Subcutaneous abdominal adipose tissue (tissue), 5 donors: ENCODE results near the gene PRAMEF8.
"Not testable (repeated sequence)": the region's sequence is repeated elsewhere in the genome, so short reads cannot be mapped to it uniquely, and the experiment has no call there.

Experiments
- H3K27ac ChIP-seq: one replicate; pipeline ENCODE4 v1.7.0; 2013; ENCODE audit warnings: low read depth, mild to moderate bottlenecking, inconsistent platforms, low read length, moderate library complexity
- H3K27me3 ChIP-seq, 5 donors: one replicate each; pipeline ENCODE4 v1.7.0; 2013; ENCODE audit warnings: low read length in 5 of 5, inconsistent platforms in 1 of 5; ENCODE audit not compliant: control insufficient read depth in 5 of 5, insufficient read depth in 4 of 5
- H3K36me3 ChIP-seq, 5 donors: one replicate each; pipeline ENCODE4 v1.7.0; 2013; ENCODE audit warnings: low read length in 5 of 5; ENCODE audit not compliant: control insufficient read depth in 5 of 5, insufficient read depth in 5 of 5
- H3K4me1 ChIP-seq, 5 donors: one replicate each; pipeline ENCODE4 v1.7.0; 2013; ENCODE audit warnings: low read length in 5 of 5, mild to moderate bottlenecking in 3 of 5, moderate library complexity in 1 of 5; ENCODE audit not compliant: control insufficient read depth in 5 of 5, insufficient read depth in 5 of 5
- H3K4me3 ChIP-seq, 5 donors: one replicate each; pipeline ENCODE4 v1.7.0; 2013; ENCODE audit warnings: low read length in 5 of 5, low read depth in 1 of 5
- H3K9ac ChIP-seq, 5 donors: one replicate each; pipeline ENCODE4 v1.7.0; 2013; ENCODE audit warnings: low read length in 5 of 5, mild to moderate bottlenecking in 4 of 5, moderate library complexity in 3 of 5
- H3K9me3 ChIP-seq, 5 donors: one replicate each; pipeline ENCODE4 v1.7.0; 2013; ENCODE audit warnings: low read length in 5 of 5; ENCODE audit not compliant: control insufficient read depth in 5 of 5
- donor health status: healthy.
- donor health status: healthy.
- donor health status: healthy.
- donor health status: healthy.
- donor health status: healthy.

Gene PRAMEF8

GRCh38 chr1:13247122-13247521 lies 37.8 kb downstream of the PRAMEF8 start:
- not testable (repeated sequence) for H3K4me1 ChIP-seq, H3K9ac ChIP-seq, H3K36me3 ChIP-seq, H3K27ac ChIP-seq, H3K4me3 ChIP-seq, H3K9me3 ChIP-seq, H3K27me3 ChIP-seq

- not testable (repeated sequence) for H3K9me3 ChIP-seq, H3K27me3 ChIP-seq, H3K4me3 ChIP-seq, H3K4me1 ChIP-seq, H3K36me3 ChIP-seq, H3K9ac ChIP-seq, H3K27ac ChIP-seq
These were observed 38.4 kb downstream of the PRAMEF8 start for GRCh38 chr1:13246554-13246871.

- not testable (repeated sequence) for H3K27me3 ChIP-seq, H3K9me3 ChIP-seq, H3K27ac ChIP-seq, H3K4me1 ChIP-seq, H3K9ac ChIP-seq, H3K36me3 ChIP-seq, H3K4me3 ChIP-seq
These were observed 38.9 kb downstream of the PRAMEF8 start for GRCh38 chr1:13245841-13246553.

GRCh38 chr1:13243536-13244263 lies 41.2 kb downstream of the PRAMEF8 start:
- H3K9me3 ChIP-seq, H3K4me1 ChIP-seq, H3K4me3 ChIP-seq, H3K27ac ChIP-seq, H3K36me3 ChIP-seq, H3K27me3 ChIP-seq, H3K9ac ChIP-seq: not testable (repeated sequence)

- not testable (repeated sequence) for H3K27ac ChIP-seq, H3K9me3 ChIP-seq, H3K9ac ChIP-seq, H3K36me3 ChIP-seq, H3K4me1 ChIP-seq, H3K27me3 ChIP-seq, H3K4me3 ChIP-seq
These were observed 45.3 kb downstream of the PRAMEF8 start for GRCh38 chr1:13239633-13240032.

- not testable (repeated sequence) for H3K36me3 ChIP-seq, H3K9me3 ChIP-seq, H3K4me3 ChIP-seq, H3K9ac ChIP-seq, H3K4me1 ChIP-seq, H3K27ac ChIP-seq, H3K27me3 ChIP-seq
These were observed 47.4 kb downstream of the PRAMEF8 start for GRCh38 chr1:13237572-13237971.

- not testable (repeated sequence) for H3K36me3 ChIP-seq, H3K9me3 ChIP-seq, H3K4me1 ChIP-seq, H3K4me3 ChIP-seq, H3K27me3 ChIP-seq, H3K27ac ChIP-seq, H3K9ac ChIP-seq
These were observed 50.9 kb downstream of the PRAMEF8 start for GRCh38 chr1:13234057-13234456.

- H3K27ac ChIP-seq, H3K4me1 ChIP-seq, H3K4me3 ChIP-seq, H3K36me3 ChIP-seq, H3K9me3 ChIP-seq, H3K9ac ChIP-seq, H3K27me3 ChIP-seq: not testable (repeated sequence)
These were observed 52.9 kb downstream of the PRAMEF8 start for GRCh38 chr1:13232056-13232455.
